Stimulated activated CD4-positive, alpha-beta T cell treated with anti-CD3 and anti-CD28 coated beads, Interleukin-12 subunit alpha, Interleukin-12 subunit beta, amount 100 ng/mL, for 24 hours (primary cell): ENCODE measurements around the gene PGGT1B.

ENCODE experiments used
- DNase-seq, 2 experiments: peaks; one replicate each; pipeline ENCODE4 v3.0.0-alpha.2; 2020; ENCODE audit warnings: low read depth in 2 of 2

PGGT1B gene

DNA sequence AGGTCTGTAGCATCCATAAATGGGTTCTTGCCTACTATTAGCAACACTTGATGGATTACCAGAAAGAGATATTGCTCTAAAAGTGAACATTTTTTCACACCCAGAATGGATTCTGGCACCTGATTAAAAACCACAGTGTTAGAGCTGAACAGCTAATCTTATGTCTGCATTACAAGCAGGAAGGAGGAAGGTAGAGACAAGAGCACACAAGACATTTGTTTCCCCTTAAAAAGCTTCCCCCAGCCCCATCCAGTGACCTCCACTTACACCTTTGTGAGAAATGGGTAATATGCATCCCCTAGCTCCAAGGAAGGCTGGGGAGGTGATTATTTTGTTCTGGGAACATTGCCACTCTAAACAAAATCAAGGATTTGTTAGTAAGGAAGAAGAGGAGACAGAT lies 80.9 kb downstream of the PGGT1B start:
- DNase-seq = no peak

DNA sequence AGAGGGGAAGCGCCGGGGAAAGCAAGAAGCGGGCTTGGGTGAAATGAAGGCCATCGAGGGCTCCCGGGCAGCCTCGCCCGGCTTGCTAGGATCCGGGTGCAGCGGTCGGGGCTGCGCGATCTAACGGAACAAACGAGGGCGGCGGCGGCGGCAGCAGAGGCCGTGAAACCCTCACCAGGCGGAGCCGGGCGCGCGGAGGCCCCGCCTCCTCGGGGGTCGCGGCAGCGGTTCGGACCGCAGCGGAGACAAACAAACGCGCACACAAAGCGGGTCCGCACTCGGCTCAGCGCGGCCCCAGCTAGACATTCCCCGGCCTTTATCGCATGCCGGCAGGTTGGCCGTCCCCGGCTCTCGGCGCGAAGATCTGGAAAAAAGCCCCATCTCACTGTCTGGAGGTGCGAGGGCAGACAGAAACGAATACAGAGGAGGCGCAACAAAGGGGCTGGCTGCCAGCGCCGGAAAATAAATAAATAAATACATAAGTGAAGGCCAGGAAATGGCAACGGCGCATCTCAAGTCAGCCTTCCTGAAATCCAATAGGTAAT lies 82.4 kb downstream of the PGGT1B start:
- DNase-seq = peak in 1 of 2 experiments; percentile 15

DNA sequence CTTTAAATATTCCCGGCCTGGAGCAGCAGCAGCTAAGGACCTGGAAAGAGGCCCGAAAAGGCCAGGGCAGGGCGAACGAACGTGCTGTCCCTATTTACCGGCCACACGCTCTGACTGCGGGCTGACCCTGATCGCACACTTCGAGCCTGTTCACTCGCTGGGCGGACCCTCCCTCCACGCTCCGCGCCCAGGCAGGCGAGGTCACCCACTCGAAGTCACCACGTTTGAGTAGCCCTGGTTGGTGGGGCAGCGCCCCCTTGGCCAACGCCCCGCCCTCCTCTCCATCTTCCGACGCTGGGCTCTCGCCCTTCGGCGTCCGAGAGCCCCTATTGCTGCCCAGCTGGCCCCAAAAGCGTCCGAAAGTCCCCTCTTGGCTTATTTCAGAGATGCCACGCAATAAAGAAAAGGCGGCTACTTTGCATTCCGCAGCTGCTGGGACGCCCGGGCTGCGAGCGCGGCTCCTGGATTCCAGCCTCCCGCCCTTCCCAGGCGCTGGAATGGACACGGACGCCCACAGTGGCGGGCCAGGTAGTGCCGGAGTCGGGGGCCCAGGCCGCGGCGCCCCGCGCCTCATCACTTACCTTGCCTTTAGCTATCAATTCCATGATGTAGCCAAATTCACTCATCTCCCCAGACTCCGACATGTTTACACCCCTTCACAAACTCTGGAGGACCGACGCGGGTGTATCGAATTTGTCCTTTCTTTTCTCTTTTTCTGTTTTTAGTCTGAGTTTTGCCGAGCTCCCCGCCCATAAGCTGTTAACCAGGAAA lies 83.1 kb downstream of the PGGT1B start:
- no peak for DNase-seq

DNA sequence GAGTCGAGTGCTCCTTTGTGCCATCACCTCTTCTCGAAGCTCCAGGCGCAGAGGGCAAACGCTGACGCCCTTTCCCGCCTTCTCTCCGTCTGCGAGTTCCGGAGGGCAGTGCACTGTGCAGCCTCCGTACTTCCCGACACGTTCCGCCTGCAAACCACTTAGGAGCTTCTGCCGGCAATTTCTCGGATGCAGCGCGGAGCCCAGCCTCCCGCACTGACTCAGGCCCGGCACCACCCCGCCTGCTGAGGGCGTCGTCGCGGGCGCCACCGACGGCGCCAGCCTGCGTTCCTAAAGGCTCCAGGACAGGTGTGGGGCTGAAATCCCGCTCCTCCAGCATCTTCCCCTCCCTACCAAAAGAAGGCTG lies 83.7 kb downstream of the PGGT1B start:
- DNase-seq = no peak

DNA sequence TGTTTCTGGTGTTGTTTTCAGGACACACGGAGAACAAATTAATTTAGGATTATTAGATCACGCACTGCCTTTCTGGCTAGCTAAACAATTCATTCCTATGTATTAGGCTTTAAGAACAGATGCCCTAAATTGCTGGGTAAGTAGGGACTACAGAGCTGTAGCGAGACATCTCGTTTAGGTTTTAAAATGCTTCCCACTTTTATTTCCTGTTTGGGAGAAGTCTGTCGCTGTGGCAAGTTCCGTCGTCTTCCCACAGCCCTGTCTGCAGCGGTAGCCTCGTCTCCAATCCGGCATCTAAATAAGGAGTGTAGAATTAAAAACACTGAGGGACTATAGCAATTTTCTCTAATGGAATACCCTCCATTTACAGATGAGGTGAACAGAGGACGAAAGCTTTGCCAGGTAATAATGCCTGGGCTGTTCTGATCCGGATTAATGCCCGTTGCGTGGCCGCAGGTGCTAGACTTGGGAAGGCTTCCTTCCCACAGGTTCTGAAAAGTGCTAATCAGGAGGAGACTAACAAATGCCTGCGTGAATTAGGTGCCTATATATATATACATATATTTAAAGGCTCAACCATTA lies 91.7 kb downstream of the PGGT1B start:
- no peak for DNase-seq

DNA sequence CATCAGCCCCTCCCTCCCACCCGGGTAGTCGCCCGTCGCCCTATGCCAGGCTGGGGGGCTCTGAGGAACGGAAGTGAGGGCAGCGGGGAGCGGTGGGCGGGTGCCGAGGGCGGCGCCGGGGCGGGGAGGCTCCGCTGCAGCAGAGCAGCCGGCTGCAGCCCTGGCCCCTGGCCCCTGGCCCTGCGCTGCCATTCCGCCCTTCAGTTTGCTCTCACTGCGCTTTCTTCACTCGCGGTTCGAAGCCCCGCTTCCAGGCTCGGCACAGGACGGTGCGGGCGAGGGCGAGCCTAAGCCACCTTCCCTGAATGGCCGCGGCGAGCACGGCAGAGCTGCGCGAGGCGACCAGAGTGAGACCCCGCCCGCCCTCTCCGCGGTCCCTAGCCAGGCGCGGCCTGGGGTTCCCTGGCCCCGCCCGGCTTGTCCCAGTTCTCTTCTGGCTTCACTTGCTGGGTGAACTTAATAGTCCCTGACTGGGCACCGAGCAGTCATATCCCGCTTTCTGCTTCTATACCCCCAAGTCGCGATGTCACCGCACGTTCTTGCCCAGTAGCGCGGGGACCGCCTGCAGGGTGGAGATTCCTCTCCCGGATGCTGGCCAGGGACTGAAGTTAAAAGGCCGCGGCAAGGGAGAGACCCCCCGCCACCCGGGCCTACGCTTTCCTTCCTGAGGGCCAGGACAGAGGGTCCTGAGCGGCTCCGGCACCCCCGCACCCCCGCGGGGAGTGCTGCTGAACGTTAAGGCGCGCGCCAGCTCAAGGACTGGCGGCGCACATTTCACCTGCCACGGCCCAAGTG lies 92.3 kb downstream of the PGGT1B start:
- DNase-seq = peak in 1 of 2 experiments; percentile 12

DNA sequence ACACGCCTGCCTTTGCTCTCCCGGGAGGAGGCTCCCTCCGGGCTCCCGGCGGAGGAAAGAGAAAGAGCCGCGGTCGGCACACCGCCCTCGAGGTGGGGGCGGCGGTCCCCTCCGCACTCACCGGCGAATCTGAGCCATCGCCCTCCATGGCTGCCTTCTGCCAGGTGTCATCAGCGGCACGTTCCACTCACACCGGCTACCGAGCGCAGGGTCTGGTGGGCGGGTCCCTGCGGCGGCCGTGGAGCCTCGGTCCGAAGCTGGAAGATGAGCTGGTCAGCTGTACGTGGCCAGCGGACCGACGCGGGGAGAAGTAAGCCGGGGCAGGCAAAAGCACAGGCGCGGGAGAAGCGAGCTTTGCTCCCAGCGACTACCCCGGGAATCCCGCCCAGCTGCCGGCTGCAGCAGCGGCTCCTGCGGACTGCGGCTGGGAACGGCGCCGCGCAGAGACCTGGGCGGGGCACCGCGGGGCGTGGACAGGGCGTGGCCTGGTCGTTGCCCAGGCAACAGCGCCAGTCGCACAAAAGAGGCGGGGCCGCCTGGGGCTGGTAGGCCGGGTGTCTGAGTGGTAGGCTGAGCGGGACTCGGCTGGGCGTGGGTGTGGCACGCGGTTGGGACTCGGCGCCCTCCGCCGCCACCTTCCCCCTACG lies 93.1 kb downstream of the PGGT1B start, which contains the start of gene TRIM36:
Gene TRIM36 (minus strand): TSS at position 422 of the 647 bp plus-strand sequence. CDS start 274 bp downstream, at position 148.
- DNase-seq = peak; percentile 86 to 91

DNA sequence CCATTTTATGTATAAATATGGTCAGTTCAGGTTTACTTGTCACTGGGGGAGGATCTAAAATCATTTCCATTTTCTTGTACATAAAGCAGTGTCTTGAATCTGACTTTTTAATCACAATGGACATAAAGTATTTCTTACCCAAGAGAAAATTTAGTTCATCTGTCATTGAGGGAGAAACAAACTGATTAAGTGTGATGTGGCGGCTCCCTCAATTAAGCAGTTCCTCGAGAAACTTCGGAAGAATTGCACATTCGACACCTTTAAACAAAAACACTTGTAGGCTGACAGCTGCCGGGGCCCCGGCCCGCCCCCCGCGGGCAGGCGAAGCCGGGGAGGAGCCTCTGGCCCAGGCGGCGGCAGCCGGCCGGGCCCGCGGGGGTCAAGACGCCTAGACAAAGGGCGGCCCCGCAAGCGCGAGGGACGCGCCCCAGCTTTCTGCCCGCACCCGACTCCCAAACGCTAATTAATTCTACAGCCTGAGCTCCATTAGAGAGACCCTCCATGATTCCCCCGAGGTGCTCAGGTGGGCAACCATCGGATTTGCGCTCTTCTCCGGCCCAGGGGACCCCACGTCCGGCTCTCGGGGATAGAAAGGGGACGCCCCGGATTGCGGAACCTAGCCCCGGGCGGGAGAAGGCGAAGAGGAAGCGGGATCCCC lies 93.7 kb downstream of the PGGT1B start:
- no peak for DNase-seq

DNA sequence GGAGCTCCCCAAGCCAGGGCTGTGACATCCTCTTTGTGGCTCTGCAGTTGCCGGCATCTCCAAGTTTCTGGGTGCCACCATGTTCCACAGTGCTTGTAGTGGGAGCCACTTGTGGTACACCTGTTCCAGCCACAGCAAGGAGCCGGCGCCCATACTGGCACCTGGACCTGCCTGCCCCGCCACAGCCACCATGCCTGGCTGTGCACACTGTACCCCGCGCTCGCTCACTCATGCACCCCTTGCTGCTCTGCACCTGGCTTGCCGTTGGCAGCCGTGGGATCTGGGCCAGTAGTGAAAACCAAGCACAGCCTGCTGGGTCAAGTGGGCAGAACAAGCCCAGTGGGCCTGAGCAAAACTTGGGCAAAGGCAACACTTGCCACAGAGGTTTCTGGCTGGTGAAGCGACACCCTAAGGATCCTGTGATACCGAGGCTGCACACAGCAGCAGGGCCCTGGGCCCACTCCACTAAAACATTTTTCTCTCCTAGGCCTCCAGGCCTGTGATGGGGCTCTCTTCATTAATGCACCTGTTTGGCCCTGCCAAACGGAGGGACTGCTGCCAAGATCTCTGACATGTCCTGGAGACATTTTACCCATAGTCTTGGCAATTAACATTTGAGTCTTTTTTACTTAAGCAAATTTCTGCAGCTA lies 95.8 kb downstream of the PGGT1B start:
- no peak for DNase-seq

DNA sequence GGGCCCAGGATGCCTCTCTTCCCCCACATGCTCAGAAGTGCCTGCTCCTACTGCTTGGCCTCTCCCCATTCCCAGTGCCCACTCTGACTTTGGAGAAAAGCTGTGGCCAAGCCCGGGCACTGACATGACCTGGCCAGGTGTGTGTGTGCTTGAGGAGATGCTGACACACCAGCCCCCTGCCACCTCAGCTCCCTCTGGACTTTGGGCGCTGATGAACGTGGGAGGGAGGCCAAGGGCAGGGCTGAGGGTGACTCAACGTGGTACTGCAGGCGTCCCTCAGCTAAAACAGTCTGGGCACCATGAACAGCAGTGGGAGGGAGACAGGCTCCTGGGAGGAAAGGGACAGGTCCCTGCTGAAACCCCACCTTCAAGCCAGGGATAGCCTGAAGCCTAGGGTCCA lies 96.9 kb downstream of the PGGT1B start:
- DNase-seq = no peak

DNA sequence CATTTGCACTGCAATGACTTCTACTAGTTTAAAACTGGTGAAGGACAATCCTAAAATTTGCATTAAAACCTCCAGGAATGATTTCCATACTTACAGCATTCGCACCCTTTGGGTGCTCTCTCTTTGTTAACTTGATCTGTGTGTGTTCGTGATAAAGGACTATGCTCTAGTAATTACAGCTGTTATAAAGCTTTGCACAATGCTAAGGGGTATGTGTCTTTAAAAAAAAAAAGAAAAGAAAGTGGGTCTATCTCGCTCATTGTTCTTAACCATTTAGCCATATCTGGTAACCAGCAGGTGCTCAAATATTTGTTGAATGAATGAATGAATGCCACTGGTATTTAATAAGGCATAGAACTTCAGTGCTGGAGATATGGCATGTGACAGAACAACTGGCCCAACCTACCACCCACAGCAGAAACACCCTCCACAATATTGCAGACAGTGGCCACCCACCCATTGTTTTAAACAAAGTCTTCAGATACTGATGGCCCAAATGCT lies 101.7 kb downstream of the PGGT1B start:
- no peak for DNase-seq
